ENCODE results near the gene LBR. TPM values are rescaled to one million over a fixed set of nuclear protein-coding genes. Genes with fewer than 3 reads are reported as not detected.

Gene LBR
- polyA plus RNA-seq, 1 experiment = 16.7 TPM

- CTCF ChIA-PET = interaction anchor here (2.4 kb wide), 1 partner anchor 11 kb away, joined by 7 read pairs; no protein-coding TSS in a partner anchor
- no peak for TF ChIP-seq CTCF (IDR thresholded peaks at IDR 0.05; ENCODE audit: insufficient read depth, low read depth, low read length)
- H3K36me3 ChIP-seq (ENCODE audit: control insufficient read depth, insufficient read depth, low read length) = no peaks in the 10 kb centered on the region
Observed at GRCh38 chr1:225426395-225427234, 1.2 kb downstream of the LBR start.

GRCh38 chr1:225425201-225425786 is 2.5 kb downstream of the LBR start:
- POLR2A ChIA-PET = no interaction called here
- CTCF ChIA-PET = interaction anchor here (1.1 to 2.4 kb wide), 3 partner anchors 10 to 50 kb away, joined by 3 to 7 read pairs (median 3); no protein-coding TSS in a partner anchor
- Histone ChIP-seq H3K27me3 (ENCODE audit: control insufficient read depth, insufficient read depth, low read length) (no peaks in the 10 kb centered on the region), H3K4me3 (ENCODE audit: low read depth, low read length) (no peak overlapping the region), H3K36me3 (ENCODE audit: control insufficient read depth, insufficient read depth, low read length) (no peaks in the 10 kb centered on the region)
- DNase-seq (ENCODE audit: low read depth) = no peak
- TF ChIP-seq CTCF (IDR thresholded peaks at IDR 0.05; ENCODE audit: insufficient read depth, low read depth, low read length) = no peak

More at GRCh38 chr1:225426395-225427234, 1.2 kb downstream of the LBR start:
- POLR2A ChIA-PET = no interaction called here
- H3K27me3 ChIP-seq (ENCODE audit: control insufficient read depth, insufficient read depth, low read length) = no peaks in the 10 kb centered on the region
- peak overlapping the region; percentile 81 for H3K4me3 ChIP-seq (ENCODE audit: low read depth, low read length)
- DNase-seq (ENCODE audit: low read depth) = no peak

GRCh38 chr1:225424562-225425200 is 3.2 kb downstream of the LBR start:
- no peak for DNase-seq (ENCODE audit: low read depth)
- H3K27me3 ChIP-seq (ENCODE audit: control insufficient read depth, insufficient read depth, low read length) = no peaks in the 10 kb centered on the region
- no peak overlapping the region for H3K4me3 ChIP-seq (ENCODE audit: low read depth, low read length)
- H3K36me3 ChIP-seq (ENCODE audit: control insufficient read depth, insufficient read depth, low read length) = no peaks in the 10 kb centered on the region
- POLR2A ChIA-PET = interaction anchor here (0.6 kb wide), 2 partner anchors 21 to 29 kb away, joined by 4 read pairs; no protein-coding TSS in a partner anchor
- no peak for TF ChIP-seq CTCF (IDR thresholded peaks at IDR 0.05; ENCODE audit: insufficient read depth, low read depth, low read length)
- CTCF ChIA-PET = interaction anchor here (1.1 to 2.4 kb wide), 3 partner anchors 9 to 50 kb away, joined by 3 to 7 read pairs (median 3); no protein-coding TSS in a partner anchor

GRCh38 chr1:225423518-225423855 is 4.4 kb downstream of the LBR start:
- DNase-seq (ENCODE audit: low read depth) = no peak
- POLR2A ChIA-PET = no interaction called here
- no peak for TF ChIP-seq CTCF (IDR thresholded peaks at IDR 0.05; ENCODE audit: insufficient read depth, low read depth, low read length)
- H3K27me3 ChIP-seq (ENCODE audit: control insufficient read depth, insufficient read depth, low read length) = no peaks in the 10 kb centered on the region
- H3K36me3 ChIP-seq (ENCODE audit: control insufficient read depth, insufficient read depth, low read length) = peaks cover 3% of the 10 kb centered on the region; the same call in 1 of the 2 replicates
- H3K4me3 ChIP-seq (ENCODE audit: low read depth, low read length) = no peak overlapping the region
- CTCF ChIA-PET = no interaction called here
